NCI-H774 (cell line): ENCODE measurements around the gene DAZAP1.
"Not testable (repeated sequence)": the region's sequence is repeated elsewhere in the genome, so short reads cannot be mapped to it uniquely, and the experiment has no call there.

Experiments
- DNase-seq: peaks from one replicate; lab custom pipeline; 2025; lab: John Stamatoyannopoulos, UW

DAZAP1 gene

GRCh38 chr19:1411255-1412191, 4.1 kb downstream of the DAZAP1 start:
- DNase-seq, result no peak

- no peak for DNase-seq
Measured at GRCh38 chr19:1412323-1412923, 5.0 kb downstream of the DAZAP1 start.

GRCh38 chr19:1412995-1413800, 5.8 kb downstream of the DAZAP1 start:
- no peak for DNase-seq

GRCh38 chr19:1416014-1416841, 8.8 kb downstream of the DAZAP1 start:
- no peak for DNase-seq

- no peak for DNase-seq
Measured at GRCh38 chr19:1417145-1417544, 9.8 kb downstream of the DAZAP1 start.

GRCh38 chr19:1417681-1418495, 10.5 kb downstream of the DAZAP1 start:
- no peak for DNase-seq

- no peak for DNase-seq
Measured at GRCh38 chr19:1418496-1418775, 11.1 kb downstream of the DAZAP1 start.

GRCh38 chr19:1418951-1419738, 11.8 kb downstream of the DAZAP1 start:
- DNase-seq, result no peak

GRCh38 chr19:1420085-1420484, 12.7 kb downstream of the DAZAP1 start:
- not testable (repeated sequence) for DNase-seq

GRCh38 chr19:1420590-1420989, 13.2 kb downstream of the DAZAP1 start:
- no peak for DNase-seq

- DNase-seq, result no peak
Measured at GRCh38 chr19:1421218-1421957, 14.0 kb downstream of the DAZAP1 start.

GRCh38 chr19:1421958-1422305, 14.5 kb downstream of the DAZAP1 start:
- no peak for DNase-seq

- no peak for DNase-seq
Measured at GRCh38 chr19:1422360-1422759, 15.0 kb downstream of the DAZAP1 start.

- DNase-seq, result no peak
Measured at GRCh38 chr19:1422943-1423342, 15.6 kb downstream of the DAZAP1 start.

- no peak for DNase-seq
Measured at GRCh38 chr19:1423436-1424191, 16.2 kb downstream of the DAZAP1 start.

- DNase-seq, result no peak
Measured at GRCh38 chr19:1424192-1424955, 17.0 kb downstream of the DAZAP1 start.

GRCh38 chr19:1425102-1425837, 17.9 kb downstream of the DAZAP1 start:
- DNase-seq, result no peak
